Mucosa of descending colon (tissue), 3 donors: ENCODE results near the gene DHX35. TPM values are rescaled to one million over a fixed set of nuclear protein-coding genes. Genes with fewer than 3 reads are reported as not detected.

Source experiments
- ATAC-seq: fragments of 200-7000 bp; cut with Tn5 transposase; one replicate; pipeline ENCODE4 v1.9.1; 2020; ENCODE audit warnings: mild to moderate bottlenecking, moderate library complexity
- DNase-seq, 3 donors: peaks; one replicate each; pipeline ENCODE4 v3.0.0-alpha.2; 2020
- H3K36me3 ChIP-seq: fragments of 200-600 bp; one replicate; pipeline ENCODE4 v1.8.0; 2021; ENCODE audit warnings: low read depth, mild to moderate bottlenecking
- H3K4me1 ChIP-seq: fragments of 200-600 bp; one replicate; pipeline ENCODE4 v1.8.0; 2021; ENCODE audit warnings: low read depth, mild to moderate bottlenecking
- H3K4me3 ChIP-seq: fragments of 200-600 bp; one replicate; pipeline ENCODE4 v1.8.0; 2021; ENCODE audit warnings: mild to moderate bottlenecking
- H3K9me3 ChIP-seq: fragments of 200-600 bp; one replicate; pipeline ENCODE4 v1.8.0; 2021; ENCODE audit warnings: mild to moderate bottlenecking
- intact Hi-C, 2 donors: fragments of 100-400 bp; cut with DNase I in 1 of 2; cut with micrococcal nuclease in 1 of 2; formaldehyde crosslinking; loops; one replicate each; pipeline versions ENCODE4 v1.11.0 to v1.11.1; 2022; cut with DNase I, micrococcal nuclease
- total RNA-seq, 3 donors: library from RNA; stranded (reverse); fragmentation: NEBNext Ultra II Directional in 2 of 3; extraction: Animal tissue kit (Norgen Biotek cat#: 25700) in 2 of 3; gene quantifications; one replicate each; pipeline versions ENCODE4 v1.2.1 to v1.2.4, GENCODE V29; 2021 to 2023
- TF ChIP-seq, protein P1 (sequence below): fragments of 200-600 bp; IDR thresholded peaks from one replicate; pipeline ENCODE4 v1.8.0; 2022; ENCODE audit warnings: antibody characterized with exemption, mild to moderate bottlenecking
- donor health status: DM: no; HTN: no; CAD: no; lungs with moderate emphysema.
- donor health status: DM: no; HTN: no; CAD: no.
- donor health status: DM: no; HTN: yes; CAD: no.

DHX35 gene
- total RNA-seq, 3 donors from 2014 or later, result 14.8 to 16.4 (median 16.3) TPM

GRCh38 chr20:38982291-38982690, 20.1 kb downstream of the DHX35 start:
- Histone ChIP-seq H3K4me3 (no peak overlapping the region), H3K9me3 (no peaks in the 10 kb centered on the region), H3K4me1 (peaks cover 7% of the 10 kb centered on the region), H3K36me3 (no peaks in the 10 kb centered on the region)
- intact Hi-C loops, result no loop called here
- TF ChIP-seq, protein P1, sequence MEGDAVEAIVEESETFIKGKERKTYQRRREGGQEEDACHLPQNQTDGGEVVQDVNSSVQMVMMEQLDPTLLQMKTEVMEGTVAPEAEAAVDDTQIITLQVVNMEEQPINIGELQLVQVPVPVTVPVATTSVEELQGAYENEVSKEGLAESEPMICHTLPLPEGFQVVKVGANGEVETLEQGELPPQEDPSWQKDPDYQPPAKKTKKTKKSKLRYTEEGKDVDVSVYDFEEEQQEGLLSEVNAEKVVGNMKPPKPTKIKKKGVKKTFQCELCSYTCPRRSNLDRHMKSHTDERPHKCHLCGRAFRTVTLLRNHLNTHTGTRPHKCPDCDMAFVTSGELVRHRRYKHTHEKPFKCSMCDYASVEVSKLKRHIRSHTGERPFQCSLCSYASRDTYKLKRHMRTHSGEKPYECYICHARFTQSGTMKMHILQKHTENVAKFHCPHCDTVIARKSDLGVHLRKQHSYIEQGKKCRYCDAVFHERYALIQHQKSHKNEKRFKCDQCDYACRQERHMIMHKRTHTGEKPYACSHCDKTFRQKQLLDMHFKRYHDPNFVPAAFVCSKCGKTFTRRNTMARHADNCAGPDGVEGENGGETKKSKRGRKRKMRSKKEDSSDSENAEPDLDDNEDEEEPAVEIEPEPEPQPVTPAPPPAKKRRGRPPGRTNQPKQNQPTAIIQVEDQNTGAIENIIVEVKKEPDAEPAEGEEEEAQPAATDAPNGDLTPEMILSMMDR, result no peak
- no peak for DNase-seq
- peak; percentile 78 for ATAC-seq

- ATAC-seq (peak; percentile 41), DNase-seq (no peak)
- intact Hi-C loops, result no loop called here
These were observed 22.9 kb downstream of the DHX35 start for GRCh38 chr20:38985060-38985459.

DNA sequence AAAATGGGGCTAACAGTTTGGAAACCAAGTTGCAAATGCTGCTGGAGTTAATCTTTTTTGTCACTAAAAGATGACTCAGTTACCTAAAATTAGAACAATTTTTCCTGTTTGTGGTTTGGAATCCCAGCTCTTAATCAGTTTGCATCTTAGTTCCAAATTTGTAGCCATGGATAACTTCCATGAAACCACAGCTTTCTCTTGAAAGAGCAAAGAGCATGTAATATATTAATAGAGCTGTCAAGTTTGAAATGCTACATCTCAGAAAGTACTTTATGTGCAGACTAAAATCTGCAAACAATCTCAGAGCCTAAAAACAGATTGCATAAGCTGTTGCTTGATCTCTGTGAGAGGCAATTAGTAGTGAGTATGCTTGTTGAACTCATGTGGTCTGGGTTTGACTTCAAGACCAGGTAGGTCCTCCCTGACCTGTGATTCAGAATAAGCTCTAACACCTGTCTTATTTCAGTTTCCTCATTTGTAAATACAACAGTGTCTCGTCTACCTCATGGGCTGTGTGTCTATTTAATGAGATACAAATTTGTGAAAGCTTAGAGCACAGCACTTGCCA, 23.5 kb downstream of the DHX35 start:
- Histone ChIP-seq H3K4me3 (no peak overlapping the region), H3K4me1 (peaks cover 7% of the 10 kb centered on the region), H3K36me3 (no peaks in the 10 kb centered on the region), H3K9me3 (no peaks in the 10 kb centered on the region)
- ATAC-seq (peak; percentile 63), DNase-seq (no peak)
- intact Hi-C loops, result no loop called here
- TF ChIP-seq, protein P1, result no peak

More at GRCh38 chr20:38985060-38985459, 22.9 kb downstream of the DHX35 start:
- H3K4me1 ChIP-seq, result peaks cover 7% of the 10 kb centered on the region
- H3K4me3 ChIP-seq, result no peak overlapping the region
- no peaks in the 10 kb centered on the region for H3K9me3 ChIP-seq
- TF ChIP-seq, protein P1, result no peak
- no peaks in the 10 kb centered on the region for H3K36me3 ChIP-seq

- Histone ChIP-seq H3K4me1 (peaks cover 7% of the 10 kb centered on the region), H3K9me3 (no peaks in the 10 kb centered on the region), H3K4me3 (no peak overlapping the region), H3K36me3 (no peaks in the 10 kb centered on the region)
- intact Hi-C loops, result no loop called here
- ATAC-seq, result peak; percentile 21
- TF ChIP-seq, protein P1, result no peak
- no peak for DNase-seq
These were observed 24.5 kb downstream of the DHX35 start for GRCh38 chr20:38986663-38987062.

DNA sequence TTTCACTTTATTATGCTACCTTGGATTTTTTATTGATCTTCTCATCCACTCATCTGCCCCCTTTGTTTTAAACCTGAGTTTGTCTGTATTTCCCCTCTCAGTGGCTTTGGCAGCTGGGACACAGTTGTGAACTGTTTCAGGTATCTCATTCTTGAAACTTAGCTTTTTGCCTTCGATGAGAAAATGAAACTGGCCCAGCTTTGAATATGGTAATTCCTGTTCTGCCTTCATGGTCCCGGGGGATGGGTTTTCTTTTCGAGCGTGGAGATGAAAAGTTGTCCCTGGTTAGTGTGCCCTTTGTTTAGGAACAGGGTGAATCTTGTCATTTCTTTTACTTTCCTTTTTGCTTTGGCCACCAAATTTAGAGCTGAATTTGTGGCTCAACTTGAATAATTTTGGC, 25.6 kb downstream of the DHX35 start:
- H3K36me3 ChIP-seq, result no peaks in the 10 kb centered on the region
- DNase-seq, result no peak
- ATAC-seq, result no peak
- H3K9me3 ChIP-seq, result no peaks in the 10 kb centered on the region
- no peak overlapping the region for H3K4me3 ChIP-seq
- peaks cover 7% of the 10 kb centered on the region for H3K4me1 ChIP-seq
- intact Hi-C loops, result no loop called here
- TF ChIP-seq, protein P1, result no peak

GRCh38 chr20:38990728-38991127, 28.6 kb downstream of the DHX35 start:
- DNase-seq, result no peak
- H3K9me3 ChIP-seq, result no peaks in the 10 kb centered on the region
- TF ChIP-seq, protein P1, result no peak
- H3K4me3 ChIP-seq, result no peak overlapping the region
- no peaks in the 10 kb centered on the region for H3K36me3 ChIP-seq
- peaks cover 5% of the 10 kb centered on the region for H3K4me1 ChIP-seq
- no peak for ATAC-seq
- intact Hi-C loops, result no loop called here
